ENCODE data around the gene WARS2. TPM values are rescaled to one million over a fixed set of nuclear protein-coding genes. Genes with fewer than 3 reads are reported as not detected.
"Not testable (repeated sequence)": the region's sequence is repeated elsewhere in the genome, so short reads cannot be mapped to it uniquely, and the experiment has no call there.

Gene WARS2
- total and polyA plus RNA-seq, 7 donors, result 3.4 to 10.8 (median 7.8) TPM

- DNase-seq, result no peak
- TF ChIP-seq, protein P1, sequence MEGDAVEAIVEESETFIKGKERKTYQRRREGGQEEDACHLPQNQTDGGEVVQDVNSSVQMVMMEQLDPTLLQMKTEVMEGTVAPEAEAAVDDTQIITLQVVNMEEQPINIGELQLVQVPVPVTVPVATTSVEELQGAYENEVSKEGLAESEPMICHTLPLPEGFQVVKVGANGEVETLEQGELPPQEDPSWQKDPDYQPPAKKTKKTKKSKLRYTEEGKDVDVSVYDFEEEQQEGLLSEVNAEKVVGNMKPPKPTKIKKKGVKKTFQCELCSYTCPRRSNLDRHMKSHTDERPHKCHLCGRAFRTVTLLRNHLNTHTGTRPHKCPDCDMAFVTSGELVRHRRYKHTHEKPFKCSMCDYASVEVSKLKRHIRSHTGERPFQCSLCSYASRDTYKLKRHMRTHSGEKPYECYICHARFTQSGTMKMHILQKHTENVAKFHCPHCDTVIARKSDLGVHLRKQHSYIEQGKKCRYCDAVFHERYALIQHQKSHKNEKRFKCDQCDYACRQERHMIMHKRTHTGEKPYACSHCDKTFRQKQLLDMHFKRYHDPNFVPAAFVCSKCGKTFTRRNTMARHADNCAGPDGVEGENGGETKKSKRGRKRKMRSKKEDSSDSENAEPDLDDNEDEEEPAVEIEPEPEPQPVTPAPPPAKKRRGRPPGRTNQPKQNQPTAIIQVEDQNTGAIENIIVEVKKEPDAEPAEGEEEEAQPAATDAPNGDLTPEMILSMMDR (IDR thresholded peaks at IDR 0.05), result no peak
Observed at GRCh38 chr1:119184972-119185371, 44.5 kb upstream of the WARS2 start.

DNA sequence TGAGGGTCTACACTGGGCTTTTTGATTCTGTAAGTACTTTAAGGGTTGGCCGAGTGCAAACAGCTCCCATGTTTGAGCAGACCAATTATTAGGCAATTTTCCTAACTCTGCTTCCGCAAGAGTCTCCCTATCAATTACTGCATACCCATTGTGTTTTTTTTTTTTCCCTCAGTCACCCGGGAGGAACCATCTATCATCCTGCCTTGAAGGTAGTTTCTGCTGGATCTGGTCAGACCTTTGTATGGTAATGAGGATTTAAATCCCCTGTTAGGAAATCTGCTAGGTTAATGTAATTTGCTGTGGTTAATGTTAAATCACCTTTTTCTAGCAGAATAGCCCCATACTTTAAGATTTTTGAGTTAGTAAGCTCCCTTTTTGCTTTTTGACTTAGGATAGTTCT lies 40.8 kb upstream of the WARS2 start:
- DNase-seq (no peak), ATAC-seq (no peak)
- no peak overlapping the region for H3K4me3 ChIP-seq
- H3K9me3 ChIP-seq, result no peaks in the 10 kb centered on the region
- TF ChIP-seq, protein P1 (IDR thresholded peaks at IDR 0.05), result no peak
- H3K27ac ChIP-seq, result no peak overlapping the region
- H3K4me1 ChIP-seq, result no peaks in the 10 kb centered on the region
- H3K36me3 ChIP-seq (ENCODE audit: insufficient read depth in 1 of 2, low read depth in 1 of 2), result peaks cover 2 to 16% of the 10 kb centered on the region in 2 donors
- 88 to 92% (median 91%) methylated on average over 3 of the region's 3 CpGs for WGBS, 3 donors
- H3K27me3 ChIP-seq (ENCODE audit: insufficient read depth in 3 of 3, low read length in 2 of 3), result no peaks in the 10 kb centered on the region
- intact Hi-C loops (cut with DNase I), result no loop called here

More at GRCh38 chr1:119184972-119185371, 44.5 kb upstream of the WARS2 start:
- WGBS, 3 donors, result 76 to 82% (median 82%) methylated on average over 1 of the region's 1 CpG
- Histone ChIP-seq H3K4me3 (no peak overlapping the region), H3K27ac (no peak overlapping the region), H3K36me3 (ENCODE audit: insufficient read depth in 1 of 2, low read depth in 1 of 2) (peaks cover 0 to 3% of the 10 kb centered on the region in 2 donors), H3K27me3 (ENCODE audit: insufficient read depth in 3 of 3, low read length in 2 of 3) (no peaks in the 10 kb centered on the region), H3K9me3 (no peaks in the 10 kb centered on the region), H3K4me1 (no peaks in the 10 kb centered on the region)
- intact Hi-C loops (cut with DNase I), result no loop called here
- ATAC-seq, result no peak

DNA sequence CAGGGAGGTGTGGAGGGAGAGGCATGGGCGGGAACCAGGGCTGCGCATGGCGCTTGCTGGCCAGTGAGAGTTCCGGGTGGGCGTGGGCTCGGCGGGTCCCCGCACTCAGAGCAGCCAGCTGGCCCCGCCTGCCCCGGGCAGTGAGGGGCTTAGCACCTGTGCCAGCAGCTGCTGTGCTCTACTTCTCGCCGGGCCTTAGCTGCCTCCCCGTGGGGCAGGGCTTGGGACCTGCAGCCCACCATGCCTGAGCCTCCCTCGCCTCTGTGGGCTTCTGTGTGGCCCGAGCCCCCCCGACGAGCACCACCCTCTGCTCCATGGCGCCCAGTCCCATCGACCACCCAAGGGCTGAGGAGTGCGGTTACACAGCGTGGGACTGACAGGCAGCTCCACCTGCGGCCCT lies 38.6 kb upstream of the WARS2 start:
- intact Hi-C loops (cut with DNase I), result no loop called here
- H3K36me3 ChIP-seq (ENCODE audit: insufficient read depth in 1 of 2, low read depth in 1 of 2), result peaks cover 2 to 16% of the 10 kb centered on the region in 2 donors
- H3K27ac ChIP-seq, result no peak overlapping the region
- no peaks in the 10 kb centered on the region for H3K4me1 ChIP-seq
- TF ChIP-seq, protein P1 (IDR thresholded peaks at IDR 0.05), result no peak
- no peak for ATAC-seq
- no peaks in the 10 kb centered on the region for H3K9me3 ChIP-seq
- WGBS, 3 donors, result 97 to 99% (median 99%) methylated on average over 18 to 22 of the region's 22 CpGs
- DNase-seq, result no peak
- no peak overlapping the region for H3K4me3 ChIP-seq
- H3K27me3 ChIP-seq (ENCODE audit: insufficient read depth in 3 of 3, low read length in 2 of 3), result no peaks in the 10 kb centered on the region

DNA sequence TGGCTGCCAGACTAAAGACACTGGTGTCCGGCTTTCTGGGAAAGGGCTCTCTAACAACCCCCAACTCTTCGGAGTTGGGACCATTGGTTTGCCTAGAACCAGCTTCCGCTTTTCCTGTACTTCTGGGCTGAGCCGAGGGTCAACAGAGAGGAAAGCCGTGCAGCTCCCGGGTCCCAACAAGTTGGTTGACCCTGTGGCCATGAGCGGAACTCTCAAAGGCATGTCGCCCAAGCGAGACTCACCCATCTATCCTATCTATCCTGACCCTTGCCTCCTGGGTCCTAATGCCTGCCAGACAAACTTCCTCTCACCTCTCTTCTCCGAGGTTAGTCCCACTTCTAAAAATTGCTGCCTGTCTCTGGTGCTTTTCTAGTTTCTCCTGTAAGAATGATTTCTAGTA lies 32.5 kb upstream of the WARS2 start:
- H3K9me3 ChIP-seq; H3K4me1 ChIP-seq; H3K27me3 ChIP-seq (ENCODE audit: insufficient read depth in 3 of 3, low read length in 2 of 3); DNase-seq; H3K36me3 ChIP-seq (ENCODE audit: insufficient read depth in 1 of 2, low read depth in 1 of 2); intact Hi-C loops (cut with DNase I); ATAC-seq; H3K27ac ChIP-seq; H3K4me3 ChIP-seq: not testable (repeated sequence)
- WGBS, 3 donors, result 97 to 98% (median 98%) methylated on average over 10 of the region's 10 CpGs

DNA sequence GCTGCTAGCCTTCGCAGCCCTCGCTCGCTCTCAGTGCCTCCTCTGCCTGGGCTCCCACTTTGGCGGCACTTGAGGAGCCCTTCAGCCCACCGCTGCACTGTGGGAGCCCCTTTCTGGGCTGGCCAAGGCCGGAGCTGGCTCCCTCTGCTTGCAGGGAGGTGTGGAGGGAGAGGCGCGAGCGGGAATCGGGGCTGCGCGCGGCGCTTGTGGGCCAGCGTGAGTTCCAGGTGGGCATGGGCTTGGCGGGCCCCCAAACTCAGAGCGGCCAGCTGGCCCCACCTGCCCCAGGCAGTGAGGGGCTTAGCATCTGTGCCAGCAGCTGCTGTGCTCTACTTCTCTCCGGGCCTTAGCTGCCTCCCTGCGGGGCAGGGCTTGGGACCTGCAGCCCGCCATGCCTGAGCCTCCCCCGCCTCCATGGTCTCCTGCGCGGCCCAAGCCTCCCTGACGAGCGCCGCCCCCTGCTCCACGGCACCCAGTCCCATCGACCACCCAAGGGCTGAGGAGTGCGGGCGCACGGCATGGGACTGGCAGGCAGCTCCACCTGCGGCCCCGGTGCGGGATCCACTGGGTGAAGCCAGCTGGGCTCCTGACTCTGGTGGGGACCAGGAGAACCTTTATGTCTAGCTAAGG lies 31.0 kb upstream of the WARS2 start:
- H3K4me3 ChIP-seq; DNase-seq; ATAC-seq; H3K4me1 ChIP-seq; H3K27me3 ChIP-seq (ENCODE audit: insufficient read depth in 3 of 3, low read length in 2 of 3); intact Hi-C loops (cut with DNase I); H3K27ac ChIP-seq; H3K9me3 ChIP-seq: not testable (repeated sequence)
- H3K36me3 ChIP-seq (ENCODE audit: insufficient read depth in 1 of 2, low read depth in 1 of 2), result peaks cover 0 to 15% of the 10 kb centered on the region in 2 donors
- WGBS, 3 donors, result 91 to 95% (median 94%) methylated on average over 31 to 34 of the region's 34 CpGs

GRCh38 chr1:119163396-119163795 lies 22.9 kb upstream of the WARS2 start:
- peaks cover 0 to 55% of the 10 kb centered on the region in 2 donors for H3K36me3 ChIP-seq (ENCODE audit: insufficient read depth in 1 of 2, low read depth in 1 of 2)
- TF ChIP-seq, protein P1 (IDR thresholded peaks at IDR 0.05), result no peak

More at GRCh38 chr1:119163396-119163795, 22.9 kb upstream of the WARS2 start:
- Histone ChIP-seq H3K4me3 (no peak overlapping the region), H3K9me3 (no peaks in the 10 kb centered on the region), H3K4me1 (no peaks in the 10 kb centered on the region), H3K27me3 (ENCODE audit: insufficient read depth in 3 of 3, low read length in 2 of 3) (no peaks in the 10 kb centered on the region), H3K27ac (no peak overlapping the region)
- ATAC-seq (no peak), DNase-seq (no peak)
- intact Hi-C loops (cut with DNase I), result no loop called here
- 45 to 66% (median 57%) methylated on average over 2 of the region's 2 CpGs for whole genome bisulfite sequencing, 3 donors
